Putamen (tissue), 1 donor: ENCODE results near the gene GREB1L.
"Not testable (repeated sequence)": the region's sequence is repeated elsewhere in the genome, so short reads cannot be mapped to it uniquely, and the experiment has no call there.

ENCODE experiments used
- DNase-seq: peaks from one replicate; pipeline ENCODE4 v3.0.0-alpha.2; 2016; ENCODE audit warnings: low spot score

The GREB1L gene

GRCh38 chr18:21306368-21306767 lies 64.3 kb downstream of the GREB1L start:
- no peak for DNase-seq

- DNase-seq: no peak
Measured at GRCh38 chr18:21307578-21307977, 65.5 kb downstream of the GREB1L start.

GRCh38 chr18:21309248-21309647 lies 67.2 kb downstream of the GREB1L start:
- DNase-seq: peak; percentile 9

- not testable (repeated sequence) for DNase-seq
Measured at GRCh38 chr18:21311980-21312379, 69.9 kb downstream of the GREB1L start.

GRCh38 chr18:21313576-21313975 lies 71.5 kb downstream of the GREB1L start:
- no peak for DNase-seq

GRCh38 chr18:21314724-21315123 lies 72.7 kb downstream of the GREB1L start:
- DNase-seq: no peak

GRCh38 chr18:21315126-21315525 lies 73.1 kb downstream of the GREB1L start:
- not testable (repeated sequence) for DNase-seq

GRCh38 chr18:21315741-21316197 lies 73.7 kb downstream of the GREB1L start:
- DNase-seq: no peak

GRCh38 chr18:21316296-21316695 lies 74.3 kb downstream of the GREB1L start:
- no peak for DNase-seq

- DNase-seq: no peak
Measured at GRCh38 chr18:21321711-21322110, 79.7 kb downstream of the GREB1L start.

- no peak for DNase-seq
Measured at GRCh38 chr18:21327101-21327500, 85.1 kb downstream of the GREB1L start.

GRCh38 chr18:21330122-21330701 lies 88.2 kb downstream of the GREB1L start:
- DNase-seq: no peak

GRCh38 chr18:21331065-21331464 lies 89.0 kb downstream of the GREB1L start:
- DNase-seq: no peak

GRCh38 chr18:21335927-21336488 lies 94.0 kb downstream of the GREB1L start:
- DNase-seq: no peak

- no peak for DNase-seq
Measured at GRCh38 chr18:21336846-21337245, 94.8 kb downstream of the GREB1L start.

- DNase-seq: no peak
Measured at GRCh38 chr18:21341141-21341540, 99.1 kb downstream of the GREB1L start.

GRCh38 chr18:21342372-21342771 lies 100.3 kb downstream of the GREB1L start:
- no peak for DNase-seq

- no peak for DNase-seq
Measured at GRCh38 chr18:21344860-21345259, 102.8 kb downstream of the GREB1L start.

GRCh38 chr18:21345840-21346239 lies 103.8 kb downstream of the GREB1L start:
- DNase-seq: no peak

- no peak for DNase-seq
Measured at GRCh38 chr18:21359746-21360145, 117.7 kb downstream of the GREB1L start.

- DNase-seq: no peak
Measured at GRCh38 chr18:21361307-21361880, 119.4 kb downstream of the GREB1L start.

GRCh38 chr18:21362831-21363230 lies 120.8 kb downstream of the GREB1L start:
- DNase-seq: no peak

- no peak for DNase-seq
Measured at GRCh38 chr18:21363348-21363747, 121.3 kb downstream of the GREB1L start.

- DNase-seq: no peak
Measured at GRCh38 chr18:21364471-21364870, 122.4 kb downstream of the GREB1L start.
